Cardiac fibroblast (primary cell): ENCODE results near the gene TPCN1.

Experiments used
- DNase-seq, 2 donors: peaks; one replicate each; pipeline versions ENCODE4 v3.0.0 to v3.0.0-alpha.2; 2010; ENCODE audit warnings: low read depth in 2 of 2
- H3K4me3 ChIP-seq, 2 donors: replicated peaks in 1 of 2; 1 replicate in 1 of 2; 2 replicates in 1 of 2; pipeline ENCODE4 v1.5.1; 2011; ENCODE audit warnings: low read depth in 2 of 2, low read length in 2 of 2, mild to moderate bottlenecking in 2 of 2, moderate library complexity in 1 of 2
- CTCF ChIP-seq: IDR thresholded peaks from one replicate; pipeline ENCODE4 v1.5.1; 2011; ENCODE audit warnings: low read depth, mild to moderate bottlenecking, low read length, inconsistent platforms

The TPCN1 gene

DNA sequence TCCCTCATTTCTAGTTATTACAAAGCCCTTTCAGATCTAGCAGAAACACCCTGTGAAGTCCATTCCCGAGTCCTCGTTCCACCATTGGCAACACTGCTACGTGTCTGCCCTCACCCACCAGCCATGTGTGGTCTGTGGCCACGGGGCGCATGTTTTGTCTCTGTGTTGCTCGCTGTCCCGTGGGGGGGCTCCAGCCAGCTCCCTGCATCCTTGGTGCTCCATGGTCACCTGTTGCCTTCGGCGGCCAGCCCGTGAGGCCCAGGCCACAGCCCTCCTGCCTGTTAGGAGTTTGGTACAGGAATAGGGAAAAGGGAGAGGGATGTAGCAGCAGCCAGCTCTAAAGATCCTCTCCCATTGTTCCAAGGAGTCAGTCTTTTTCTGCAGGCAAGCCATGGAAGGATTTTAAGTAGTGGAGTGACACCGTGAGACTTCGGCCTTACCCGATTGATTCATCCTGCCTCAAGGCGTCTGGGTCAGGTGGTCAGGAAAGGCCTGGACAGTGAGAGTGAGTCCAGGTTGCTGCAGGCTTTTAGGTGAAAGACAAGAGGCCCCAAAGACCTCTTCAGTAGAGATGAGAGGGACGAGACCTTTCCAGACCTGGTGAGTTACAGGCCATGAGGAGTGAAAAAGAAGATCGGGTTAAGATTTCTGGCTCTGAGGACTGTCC, 30.3 kb downstream of the TPCN1 start:
- DNase-seq: no peak
- TF ChIP-seq CTCF: no peak
- H3K4me3 ChIP-seq: no peak overlapping the region

- no peak for TF ChIP-seq CTCF
- DNase-seq: no peak
Measured at GRCh38 chr12:113252494-113252893, 31.2 kb downstream of the TPCN1 start.

DNA sequence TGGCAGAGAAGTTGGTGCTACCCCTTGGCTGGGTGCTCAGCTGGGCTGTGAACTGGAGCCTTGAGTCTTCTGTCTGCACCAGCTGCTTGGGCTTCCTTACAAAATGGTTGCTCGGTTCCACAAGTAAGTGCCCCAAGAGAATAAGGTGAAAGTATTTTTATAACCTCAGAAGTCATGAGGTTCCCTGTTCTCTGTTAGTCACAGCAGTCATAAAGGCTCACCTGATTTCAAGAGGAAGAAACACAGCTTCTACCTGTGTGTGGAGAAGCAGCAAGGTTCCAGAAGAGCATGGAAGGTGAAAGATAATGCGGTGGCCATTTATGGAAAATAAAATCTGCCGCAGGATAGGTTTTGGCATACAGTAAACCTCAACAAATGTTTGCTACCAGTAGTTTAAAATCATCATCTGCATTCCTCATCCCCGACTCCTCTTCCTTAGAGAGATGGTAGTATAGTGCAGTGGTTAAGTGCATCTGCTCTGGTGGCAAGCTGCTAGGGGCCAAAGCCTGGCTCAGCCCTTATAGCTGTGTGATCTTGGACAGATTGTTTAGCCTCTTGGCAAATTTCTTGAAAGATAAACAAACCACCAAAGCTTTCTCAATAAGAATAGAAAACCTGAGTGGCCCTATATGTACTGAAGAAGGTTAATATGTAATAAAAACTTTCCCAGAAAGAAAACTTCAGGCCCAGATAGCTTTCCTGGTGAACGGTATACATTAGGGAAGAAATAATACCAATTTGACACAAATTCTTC, 32.4 kb downstream of the TPCN1 start:
- no peak for TF ChIP-seq CTCF
- H3K4me3 ChIP-seq: no peak overlapping the region
- no peak for DNase-seq

More at GRCh38 chr12:113252494-113252893, 31.2 kb downstream of the TPCN1 start:
- no peak overlapping the region for H3K4me3 ChIP-seq

- no peak overlapping the region for H3K4me3 ChIP-seq
- DNase-seq: no peak
- TF ChIP-seq CTCF: no peak
Measured at GRCh38 chr12:113254298-113254697, 33.0 kb downstream of the TPCN1 start.

DNA sequence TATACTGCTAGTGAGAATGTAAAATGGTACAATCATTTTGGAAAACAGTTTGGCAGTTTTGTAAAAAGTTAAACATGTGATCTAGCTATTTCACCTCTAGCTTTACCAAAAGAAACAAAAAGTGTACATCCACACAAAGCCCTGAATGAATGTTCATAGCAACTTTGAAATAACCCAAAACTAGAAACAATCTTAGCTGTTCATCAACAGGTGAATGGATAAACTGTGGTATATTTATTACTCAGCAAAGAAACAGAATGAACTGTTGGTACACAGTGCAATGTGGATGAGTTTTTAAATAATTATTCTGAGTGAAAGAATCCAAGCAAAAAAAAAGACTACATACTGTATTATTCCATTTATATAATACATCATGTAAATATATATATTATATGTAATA, 36.3 kb downstream of the TPCN1 start:
- TF ChIP-seq CTCF: no peak
- no peak for DNase-seq
- H3K4me3 ChIP-seq: no peak overlapping the region

DNA sequence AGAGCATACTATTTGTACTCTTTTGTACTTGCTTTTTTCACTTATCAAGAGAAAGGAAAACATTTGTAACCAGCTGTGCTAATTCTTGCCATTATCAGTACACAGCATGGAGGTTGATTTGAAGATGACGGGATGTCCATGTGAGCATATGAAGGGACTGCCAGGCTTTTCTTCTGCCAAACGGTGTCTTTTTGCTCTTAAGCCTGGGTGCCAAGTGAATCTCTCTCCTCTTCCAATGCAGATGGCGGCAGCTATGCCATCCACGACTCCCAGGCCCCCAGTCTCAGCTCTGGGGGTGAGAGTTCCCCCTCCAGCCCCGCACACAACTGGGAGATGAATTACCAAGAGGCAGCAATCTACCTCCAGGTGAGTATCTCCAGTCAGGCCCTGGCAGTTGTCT, 38.9 kb downstream of the TPCN1 start:
- DNase-seq: no peak
- H3K4me3 ChIP-seq: no peak overlapping the region
- no peak for TF ChIP-seq CTCF
